GM04504 (cell line): Measurements from ENCODE around the gene RNF150.
A peak's percentile ranks its signal among the peaks of the same experiment; 100 is the strongest.
"Not testable (repeated sequence)": the region's sequence is repeated elsewhere in the genome, so short reads cannot be mapped to it uniquely, and the experiment has no call there.

ENCODE experiments used
- DNase-seq: peaks from one replicate; pipeline ENCODE4 v3.0.0-alpha.2; 2012; ENCODE audit warnings: low read depth

The RNF150 gene

GRCh38 chr4:141075553-141075952 is 57.7 kb downstream of the RNF150 start:
- DNase-seq: no peak

GRCh38 chr4:141074098-141074878 is 59.0 kb downstream of the RNF150 start:
- peak; percentile 17 for DNase-seq

- no peak for DNase-seq
Observed at GRCh38 chr4:141066690-141067089, 66.6 kb downstream of the RNF150 start.

- no peak for DNase-seq
Observed at GRCh38 chr4:141065872-141066271, 67.4 kb downstream of the RNF150 start.

- DNase-seq: no peak
Observed at GRCh38 chr4:141062651-141063050, 70.6 kb downstream of the RNF150 start.

GRCh38 chr4:141058591-141059512 is 74.4 kb downstream of the RNF150 start:
- DNase-seq: no peak

GRCh38 chr4:141057582-141057981 is 75.7 kb downstream of the RNF150 start:
- DNase-seq: no peak

- DNase-seq: no peak
Observed at GRCh38 chr4:141056473-141056872, 76.8 kb downstream of the RNF150 start.

GRCh38 chr4:141054446-141054845 is 78.8 kb downstream of the RNF150 start:
- DNase-seq: no peak

GRCh38 chr4:141050999-141051398 is 82.3 kb downstream of the RNF150 start:
- not testable (repeated sequence) for DNase-seq

- DNase-seq: peak; percentile 21
Observed at GRCh38 chr4:141047228-141047884, 85.9 kb downstream of the RNF150 start.

- peak; percentile 94 for DNase-seq
Observed at GRCh38 chr4:141046255-141046654, 87.0 kb downstream of the RNF150 start.

GRCh38 chr4:141045848-141046247 is 87.4 kb downstream of the RNF150 start:
- no peak for DNase-seq

- no peak for DNase-seq
Observed at GRCh38 chr4:141041021-141041476, 92.2 kb downstream of the RNF150 start.

GRCh38 chr4:141039156-141039555 is 94.1 kb downstream of the RNF150 start:
- no peak for DNase-seq

- DNase-seq: no peak
Observed at GRCh38 chr4:141038428-141038827, 94.8 kb downstream of the RNF150 start.

GRCh38 chr4:141037446-141037845 is 95.8 kb downstream of the RNF150 start:
- no peak for DNase-seq

- DNase-seq: no peak
Observed at GRCh38 chr4:141036786-141037185, 96.5 kb downstream of the RNF150 start.

- no peak for DNase-seq
Observed at GRCh38 chr4:141035920-141036319, 97.3 kb downstream of the RNF150 start.

GRCh38 chr4:141028024-141028529 is 105.2 kb downstream of the RNF150 start:
- peak; percentile 91 for DNase-seq

GRCh38 chr4:141027421-141027820 is 105.8 kb downstream of the RNF150 start:
- DNase-seq: no peak

- DNase-seq: no peak
Observed at GRCh38 chr4:141026900-141027299, 106.4 kb downstream of the RNF150 start.
